NCI-H2107 treated with DMSO at 0.1 percent for 48 hours (cell line): ENCODE data around the gene SFTPD.
"Not testable (repeated sequence)": the region's sequence is repeated elsewhere in the genome, so short reads cannot be mapped to it uniquely, and the experiment has no call there.

Experiments used
- DNase-seq: peaks from one replicate; lab custom pipeline; 2025; ENCODE audit not compliant: unreplicated experiment; lab: John Stamatoyannopoulos, UW

Gene SFTPD

DNA sequence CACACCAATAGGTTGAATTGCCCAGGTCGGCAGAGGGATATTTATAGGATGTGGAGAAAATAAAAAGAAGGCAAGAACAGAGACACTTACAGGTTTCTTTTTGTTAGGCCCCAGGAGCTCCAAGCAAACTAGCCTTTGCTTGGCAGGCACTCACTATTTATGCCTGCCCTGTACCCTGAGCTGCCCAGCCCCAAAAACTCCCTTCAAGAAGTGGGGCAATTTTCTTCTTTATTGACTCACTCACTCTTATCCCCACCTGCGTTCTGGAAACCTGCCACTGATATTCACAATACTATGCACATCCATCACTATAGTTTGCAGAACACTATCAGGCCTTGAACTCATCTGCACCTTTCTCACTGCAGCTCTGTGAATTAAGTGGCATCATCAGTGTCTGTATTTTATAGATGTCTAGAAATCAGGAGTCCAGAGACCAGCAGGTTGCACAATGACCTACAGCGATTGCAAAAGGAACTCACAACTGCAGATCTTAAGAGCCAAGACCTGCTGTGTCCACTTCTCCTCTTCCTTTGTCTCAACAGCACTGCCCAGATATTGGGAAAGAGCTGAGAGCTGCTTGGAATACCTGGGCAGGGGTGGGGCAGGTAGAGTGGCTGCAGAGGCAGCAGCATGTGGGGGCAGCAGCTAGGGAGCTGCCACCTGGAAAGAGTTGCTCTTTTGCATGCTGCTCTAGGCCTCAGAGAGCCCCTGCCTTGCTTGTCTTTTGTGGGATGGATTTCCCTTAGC is at the start of gene SFTPD:
TSS of gene SFTPD (minus strand) at position 130 of the 747 bp plus-strand sequence. CDS start 2,446 bp downstream, outside the sequence.
- no peak for DNase-seq

DNA sequence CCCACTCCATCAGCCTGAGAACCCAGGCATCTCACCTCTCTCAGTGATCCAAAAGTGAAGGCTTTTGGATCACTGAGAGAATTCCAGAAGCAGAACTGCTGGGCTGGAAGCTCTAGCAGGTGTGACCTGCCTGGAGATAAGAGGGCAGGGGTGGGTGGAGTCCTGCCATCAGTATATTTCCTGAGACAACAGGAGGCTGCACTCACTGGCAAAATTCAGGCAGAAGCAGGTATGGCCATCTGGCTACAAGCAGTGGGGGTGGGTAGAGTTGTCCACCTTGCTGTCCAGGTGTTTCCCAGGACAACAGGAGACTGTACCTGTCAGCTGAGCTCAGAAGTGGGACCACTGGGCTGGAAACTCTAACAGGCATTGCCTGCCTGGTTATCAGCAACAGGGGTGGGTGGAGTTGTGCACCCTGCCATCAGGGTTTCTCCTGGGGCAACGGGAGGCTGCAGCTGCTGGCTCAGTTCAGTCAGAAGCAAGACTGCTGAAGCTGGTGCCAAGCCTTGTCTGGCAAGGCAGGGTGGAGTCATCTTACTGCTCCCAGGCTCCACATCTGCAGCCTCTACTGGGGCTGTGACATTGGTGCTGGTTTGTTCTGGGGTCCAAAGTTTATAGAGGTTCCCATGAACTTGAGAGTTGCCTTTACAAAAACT is 47.2 kb upstream of the SFTPD start:
- no peak for DNase-seq

DNA sequence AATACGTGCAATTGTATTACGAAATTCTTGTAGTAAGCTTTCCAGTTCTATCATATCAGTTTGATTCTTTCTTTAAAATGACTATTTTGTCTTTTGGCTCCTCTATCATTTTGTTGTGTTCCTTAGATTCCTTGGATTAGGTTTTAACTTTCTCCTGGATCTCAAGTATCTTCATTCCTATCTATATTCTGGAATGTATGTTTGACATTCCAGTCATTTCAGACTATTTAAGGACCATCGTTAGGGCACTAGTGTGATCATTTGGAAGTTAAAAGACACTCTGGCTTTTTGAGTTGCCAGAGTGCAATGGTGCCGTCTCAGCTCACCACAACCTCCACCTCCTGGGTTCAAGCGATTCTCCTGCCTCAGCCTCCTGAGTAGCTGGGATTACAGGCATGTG is 45.7 kb upstream of the SFTPD start:
- DNase-seq, result no peak

DNA sequence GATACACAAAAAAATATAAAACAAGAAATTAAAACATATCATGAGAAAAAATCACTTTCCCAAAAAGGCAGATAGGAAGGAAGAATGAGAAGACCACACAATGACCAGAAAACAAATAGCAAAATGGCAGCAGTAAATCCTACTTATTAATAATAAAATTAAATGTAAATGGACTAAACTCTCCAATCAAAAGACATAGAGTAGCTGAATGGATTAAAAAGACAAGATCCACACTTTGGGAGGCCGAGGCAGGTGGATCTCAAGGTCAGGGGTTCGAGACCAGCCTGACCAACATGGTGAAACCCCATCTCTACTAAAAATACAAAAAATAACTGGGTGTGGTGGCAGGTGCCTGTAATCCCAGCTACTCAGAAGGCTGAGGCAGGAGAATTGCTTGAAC is 39.3 kb upstream of the SFTPD start:
- not testable (repeated sequence) for DNase-seq

DNA sequence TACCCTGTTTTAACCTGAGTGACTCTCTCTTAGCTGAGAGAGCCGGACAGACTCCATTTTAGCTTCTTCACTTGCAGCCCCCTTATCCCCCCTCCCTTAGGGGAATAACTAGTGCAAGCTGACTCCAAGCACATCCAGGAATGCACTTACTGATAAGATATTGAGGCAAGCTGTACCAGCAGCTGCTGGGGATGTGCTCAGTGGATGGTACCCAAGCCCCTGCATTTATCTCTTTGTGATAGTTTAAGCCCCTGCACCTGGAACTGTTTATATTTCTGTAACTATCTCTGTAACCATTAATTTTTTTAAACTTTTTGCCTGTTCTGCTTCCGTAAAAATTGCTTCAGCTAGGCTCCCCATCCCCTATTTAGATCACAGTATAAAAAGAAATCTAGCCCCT is 37.8 kb upstream of the SFTPD start:
- DNase-seq, result not testable (repeated sequence)

DNA sequence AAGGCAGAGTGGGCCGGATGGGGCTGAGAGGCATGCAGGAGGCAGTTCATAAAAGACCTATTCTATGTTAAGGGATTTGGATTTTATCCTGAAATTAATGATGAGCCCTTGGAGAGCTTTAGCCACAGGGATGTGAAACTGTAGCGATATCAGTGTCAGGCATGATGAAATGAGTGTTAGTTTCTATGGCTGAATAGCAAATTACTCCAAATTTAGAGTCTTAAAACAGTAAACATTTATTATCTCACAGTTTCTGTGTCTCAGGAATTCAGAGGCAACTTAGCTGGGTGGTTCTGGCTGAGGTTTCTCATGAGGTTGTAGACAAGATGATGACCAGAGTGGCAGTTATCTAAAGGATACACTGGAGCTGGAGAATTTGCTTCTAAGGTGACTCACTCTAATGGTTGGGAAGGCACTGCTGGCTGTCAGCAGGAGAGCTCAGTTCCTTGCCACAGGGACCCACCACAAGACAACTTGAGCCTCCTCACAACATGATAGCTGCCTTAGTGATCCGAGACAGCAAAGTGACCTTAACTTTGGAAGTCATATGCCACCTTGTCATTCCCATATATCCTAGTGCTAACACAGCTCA is 36.7 kb upstream of the SFTPD start:
- DNase-seq, result no peak

DNA sequence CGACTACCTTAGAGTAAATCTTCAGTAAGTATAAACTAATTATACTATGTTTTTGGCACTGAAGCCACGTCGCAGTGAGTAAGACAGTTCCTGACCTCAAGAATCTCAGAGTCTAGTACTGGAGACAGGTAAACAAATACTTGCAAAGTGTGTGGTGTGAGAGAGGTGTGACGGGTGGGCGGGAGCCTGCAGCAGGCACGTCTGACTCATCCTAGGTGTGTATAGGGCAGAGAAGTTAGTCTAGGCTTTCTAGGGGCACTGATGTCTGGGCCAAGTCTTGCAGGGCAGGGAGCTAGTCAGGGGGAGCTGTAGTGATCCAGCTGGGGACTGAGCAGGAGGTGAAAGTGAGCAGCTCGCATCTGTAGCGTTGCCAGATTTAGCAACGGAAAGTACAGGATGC is 35.9 kb upstream of the SFTPD start:
- no peak for DNase-seq

DNA sequence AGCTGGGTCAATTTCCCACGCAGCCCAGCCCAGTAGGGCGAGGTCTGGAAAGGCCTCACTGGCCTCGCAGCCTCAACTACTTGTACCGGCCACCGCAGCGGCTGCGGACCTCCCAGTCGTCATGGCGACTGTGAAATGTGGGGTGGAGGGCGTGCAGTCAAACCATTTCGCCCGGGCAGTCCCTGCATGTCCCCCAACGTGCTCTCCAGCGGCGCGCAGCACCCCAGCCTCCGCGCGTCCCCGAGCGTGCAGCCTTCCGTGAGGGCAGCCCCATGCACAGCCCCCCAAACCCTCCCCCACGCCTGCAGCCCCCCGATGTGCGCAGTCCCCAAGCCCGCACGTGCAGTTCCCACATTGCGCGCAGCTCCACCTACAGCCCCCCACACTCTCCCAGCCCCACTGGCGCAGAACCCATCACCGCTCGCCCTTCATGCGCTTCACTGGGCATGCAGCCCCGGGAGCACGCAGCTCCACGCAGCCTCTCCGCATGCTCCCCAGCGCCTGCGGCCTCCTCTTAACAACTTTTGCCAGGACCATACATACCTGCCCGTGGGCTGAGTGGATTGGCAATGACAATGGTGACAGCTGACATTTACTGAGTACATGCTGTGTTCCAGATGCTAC is 34.5 kb upstream of the SFTPD start:
- no peak for DNase-seq

DNA sequence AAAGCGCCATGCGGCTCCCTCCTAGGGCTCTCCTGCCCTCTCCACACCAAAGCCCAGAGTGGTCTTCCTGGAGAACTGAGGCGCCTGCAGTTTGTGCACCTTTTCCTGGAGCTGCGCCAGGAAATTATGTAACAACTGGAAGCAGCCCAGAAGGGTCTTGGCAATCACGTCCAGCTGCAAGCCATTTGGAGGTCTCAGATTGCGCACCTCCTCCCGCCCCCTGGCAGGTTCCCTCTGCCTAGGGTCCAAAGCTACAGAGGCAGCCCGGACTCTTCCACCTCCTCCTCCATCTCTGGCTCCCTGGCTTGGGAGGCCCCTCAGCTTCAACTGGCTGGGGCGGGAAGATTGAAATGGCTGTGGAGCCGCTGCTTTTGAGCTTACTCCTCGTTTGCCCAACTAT is 34.0 kb upstream of the SFTPD start:
- DNase-seq, result no peak

DNA sequence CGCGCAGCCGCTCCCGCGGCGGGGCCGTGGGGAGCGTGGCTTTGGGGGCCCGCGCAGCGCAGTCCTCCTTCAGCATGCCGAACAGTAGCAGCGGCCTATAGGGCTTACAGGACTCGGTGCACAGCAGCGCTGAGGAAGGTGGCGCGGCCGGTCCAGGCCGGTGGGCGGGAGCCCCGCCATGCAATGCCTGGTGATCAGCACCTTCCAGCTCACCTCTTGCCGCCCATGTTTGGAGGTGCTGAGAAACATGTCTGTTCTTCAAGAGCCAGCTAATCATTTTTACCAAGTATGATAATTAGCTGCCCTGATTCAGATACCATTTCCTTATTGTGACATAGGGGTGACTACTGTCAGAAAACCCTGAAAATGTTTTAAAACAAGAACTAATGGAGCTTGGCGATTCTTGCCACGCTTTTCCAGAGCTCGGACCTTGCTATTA is 33.5 kb upstream of the SFTPD start:
- DNase-seq, result no peak

DNA sequence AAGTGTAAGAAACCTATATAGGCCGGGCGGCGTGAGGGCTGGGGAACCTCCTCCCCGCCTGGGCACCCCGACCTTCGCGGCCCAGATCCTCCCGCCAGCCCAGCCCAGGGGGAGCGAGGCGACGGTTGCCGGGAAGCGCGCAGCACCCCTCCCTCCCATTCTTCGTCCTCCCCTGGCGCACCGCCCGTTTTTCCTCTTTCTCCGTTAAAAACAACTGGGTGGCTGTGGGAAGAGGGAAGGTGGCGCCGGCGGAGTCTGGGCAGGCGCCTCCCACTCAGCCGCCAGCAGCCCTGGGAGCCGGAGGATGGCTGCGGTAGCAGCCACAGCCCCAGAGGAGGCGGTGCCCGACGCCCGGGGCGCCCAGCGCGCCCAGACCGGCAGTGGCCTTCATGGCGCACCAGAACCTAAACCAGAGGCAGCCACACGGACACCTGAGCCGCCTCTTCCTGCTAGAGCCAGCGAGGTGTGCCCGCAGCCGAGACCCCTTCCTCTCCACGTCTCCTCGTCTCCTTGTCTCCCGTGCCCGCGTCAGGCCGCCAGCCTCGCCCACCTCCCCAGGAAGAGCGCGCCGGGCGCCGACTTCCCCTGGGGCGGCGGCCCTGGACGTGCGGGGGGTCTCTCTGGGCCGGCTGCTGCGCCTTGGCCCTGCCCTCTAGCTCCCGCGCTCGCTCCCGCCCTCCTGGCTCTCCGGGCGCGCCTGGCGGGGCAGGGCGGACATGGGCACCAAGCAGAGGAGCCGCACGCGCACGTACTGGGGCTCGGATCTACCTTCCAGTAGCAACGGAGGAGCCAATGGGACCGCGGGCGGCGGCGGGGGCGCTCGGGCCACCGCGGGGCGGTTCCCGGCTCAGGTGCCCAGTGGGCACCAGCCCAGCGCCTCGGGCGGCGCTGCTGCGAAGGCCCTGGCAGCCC is 32.8 kb upstream of the SFTPD start:
- peak; percentile 10 for DNase-seq

DNA sequence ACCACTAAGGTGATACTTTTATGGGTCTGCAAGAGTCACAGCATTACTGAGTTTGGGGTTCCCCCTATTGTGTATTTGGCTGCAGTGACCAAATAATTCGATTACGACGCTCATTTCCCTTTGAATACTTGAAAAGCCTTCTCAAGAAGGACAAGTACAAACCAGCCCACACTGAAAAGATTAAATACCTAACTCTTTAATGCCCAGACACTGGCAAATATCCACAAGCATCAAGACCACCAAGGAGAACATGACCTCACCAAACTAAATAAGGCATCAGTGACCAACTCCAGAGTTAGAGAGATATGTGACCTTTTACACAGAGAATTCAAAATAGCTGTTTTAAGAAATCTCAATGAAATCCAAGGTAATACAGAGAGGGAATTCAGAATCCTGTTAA is 31.8 kb upstream of the SFTPD start:
- DNase-seq, result no peak

DNA sequence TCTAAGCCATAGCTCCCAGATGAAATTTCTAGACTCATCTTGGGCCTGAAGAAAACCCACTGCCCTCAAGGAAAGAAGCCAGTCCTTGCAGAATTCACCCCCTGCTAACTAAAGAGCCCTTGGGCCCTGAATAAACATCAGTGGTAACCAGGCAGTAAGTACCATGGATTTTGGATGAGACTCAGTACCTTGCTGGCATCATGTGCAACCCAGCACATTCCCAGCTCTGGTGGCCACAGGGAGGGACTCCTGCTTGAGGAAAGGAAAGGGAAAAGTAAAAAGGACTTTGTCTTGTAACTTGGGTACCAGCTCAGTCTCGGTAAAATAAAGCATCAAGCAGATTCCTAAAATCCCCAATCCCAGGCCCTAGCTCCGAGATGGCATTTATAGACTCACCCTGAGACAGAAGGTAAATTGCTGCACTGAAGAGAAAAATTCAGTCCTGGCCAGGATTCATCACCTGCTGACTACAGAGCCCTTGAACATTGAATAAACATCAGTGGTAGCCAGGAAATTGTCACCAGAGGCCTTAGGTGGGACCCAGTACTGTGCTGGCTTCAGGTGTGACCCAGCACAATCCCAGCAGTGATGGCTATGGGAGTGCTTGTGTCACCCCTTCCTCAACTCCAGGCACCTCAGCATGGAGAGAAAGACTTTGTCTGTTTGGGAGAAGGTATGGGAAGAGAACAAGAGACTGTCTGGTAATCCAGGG is 31.2 kb upstream of the SFTPD start:
- no peak for DNase-seq

DNA sequence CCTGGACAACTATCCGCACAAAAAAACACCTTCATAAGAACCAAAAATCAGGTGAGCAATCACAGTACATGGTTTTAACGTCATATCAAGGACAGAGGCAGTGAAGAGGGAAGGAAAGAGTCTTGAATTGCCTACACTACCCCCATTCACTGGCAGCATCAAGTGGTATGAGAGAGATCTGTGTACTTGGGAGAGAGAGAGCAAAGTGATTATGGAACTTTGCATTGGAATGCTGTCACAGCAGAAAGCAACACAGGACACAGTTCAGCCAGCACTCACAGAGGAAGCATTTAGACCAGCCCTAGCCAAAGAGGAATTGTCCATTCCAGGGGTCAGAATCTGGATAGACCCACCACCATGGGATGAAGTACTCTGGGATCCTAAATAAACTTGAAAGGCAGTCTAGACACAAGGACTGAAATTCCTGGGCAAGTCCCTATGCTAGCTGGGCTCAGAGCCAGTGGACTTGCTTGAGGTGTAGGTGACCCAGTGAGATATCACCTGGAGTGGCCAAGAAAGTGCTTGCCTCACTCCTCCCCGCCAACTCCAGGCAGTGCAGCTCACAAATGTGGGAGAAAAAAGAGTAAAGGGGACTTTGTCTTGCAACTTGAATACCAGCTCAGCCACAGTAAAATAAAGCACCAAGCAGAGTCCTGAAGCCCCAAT is 30.5 kb upstream of the SFTPD start:
- DNase-seq, result no peak

DNA sequence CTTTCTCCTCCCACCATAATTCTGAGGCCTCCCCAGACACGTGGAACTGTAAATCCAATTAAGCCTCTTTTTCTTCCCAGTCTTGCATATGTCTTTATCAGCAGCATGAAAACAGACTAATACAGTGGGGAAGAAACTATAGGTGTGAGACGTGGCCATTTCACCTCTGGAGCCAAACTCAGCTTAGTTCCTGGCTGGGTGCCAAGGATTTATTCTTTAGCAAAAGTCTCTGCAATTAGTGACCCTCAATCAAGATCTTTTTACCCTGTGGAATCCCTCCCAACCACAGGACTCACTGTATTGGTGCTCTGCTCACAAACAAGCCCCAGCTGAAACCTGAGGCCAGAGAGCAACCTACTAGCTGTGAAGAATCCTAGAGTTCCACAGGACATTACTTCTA is 28.1 kb upstream of the SFTPD start:
- no peak for DNase-seq

DNA sequence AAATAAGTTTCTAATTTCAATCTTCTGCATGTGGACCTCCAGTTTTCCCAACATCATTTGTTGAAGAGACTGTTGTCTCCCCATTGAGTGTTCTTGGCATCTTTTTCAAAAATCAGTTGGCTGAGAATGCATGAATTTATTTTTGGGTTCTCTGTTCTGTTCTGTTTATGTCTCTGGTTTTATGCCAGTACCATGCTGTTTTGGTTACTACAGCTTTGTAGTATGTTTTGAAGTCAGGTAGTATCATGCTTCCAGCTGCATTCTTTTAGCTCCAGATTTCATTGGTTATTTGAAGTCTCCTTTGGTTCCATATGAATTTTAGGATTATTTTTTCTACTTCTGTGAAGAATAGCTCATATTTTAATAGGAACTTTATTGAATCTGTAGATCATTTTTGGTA is 21.2 kb upstream of the SFTPD start:
- no peak for DNase-seq

DNA sequence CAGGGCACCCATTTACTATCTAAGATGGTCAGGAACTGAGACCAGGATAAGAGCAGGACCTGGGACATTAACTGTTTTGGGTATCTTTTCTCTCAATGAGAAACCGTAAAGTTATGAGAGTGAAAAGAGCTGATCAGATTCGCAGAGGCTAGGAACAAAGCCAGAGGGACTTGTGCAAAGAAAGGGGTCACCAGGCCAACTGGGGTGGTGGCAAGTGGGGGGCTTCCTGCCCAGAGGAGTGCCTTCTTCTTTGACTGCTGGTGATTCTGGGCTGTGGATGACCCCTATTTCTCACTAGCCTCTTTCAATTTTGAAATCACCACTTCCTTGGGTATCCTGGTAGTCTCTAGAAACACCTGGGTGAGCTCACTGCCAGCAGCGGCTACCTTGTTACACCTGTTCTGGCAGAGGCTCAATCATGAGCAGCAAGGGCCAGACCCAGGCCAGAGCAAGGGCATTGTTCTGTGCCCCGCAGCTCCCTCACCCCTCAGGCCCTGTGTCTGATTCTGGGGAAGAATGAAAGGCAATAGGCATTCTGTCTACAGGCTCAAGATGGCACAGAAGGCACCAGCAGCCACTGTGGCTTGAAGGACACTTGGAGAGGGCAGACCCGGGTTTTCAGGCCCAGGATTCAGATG is 999 bp downstream of the SFTPD start:
- DNase-seq, result no peak

DNA sequence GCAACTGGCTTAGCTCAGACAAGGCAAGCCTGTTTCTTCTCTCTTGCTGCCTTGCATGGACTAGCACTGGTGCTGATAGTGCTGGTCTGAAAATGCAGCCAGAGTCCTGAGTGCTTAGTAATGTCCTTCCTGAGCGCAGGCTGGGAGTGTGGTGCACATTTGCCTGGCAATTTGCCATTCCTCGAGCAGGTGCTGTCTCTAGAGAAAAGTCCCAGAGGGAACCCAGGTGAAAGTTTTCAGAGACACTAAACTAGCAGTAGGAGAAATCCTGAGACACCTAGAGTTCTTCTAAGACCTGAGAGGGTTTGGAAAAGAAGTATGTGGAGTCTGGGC is 1.9 kb downstream of the SFTPD start:
- peak; percentile 12 for DNase-seq
